CD14-positive monocyte (primary cell): ENCODE data around the gene NCK1. TPM values are rescaled to one million over a fixed set of nuclear protein-coding genes. Genes with fewer than 3 reads are reported as not detected.
"Not testable (repeated sequence)": the region's sequence is repeated elsewhere in the genome, so short reads cannot be mapped to it uniquely, and the experiment has no call there.

Source experiments
- DNase-seq, 3 donors: peaks; one replicate each; pipeline ENCODE4 v3.0.0-alpha.2; 2011 to 2022
- H2AFZ ChIP-seq: 2 replicates; pipeline ENCODE4 v1.6.0; 2012; ENCODE audit warnings: mild to moderate bottlenecking, low read depth, low read length, inconsistent platforms; ENCODE audit not compliant: insufficient read depth, poor library complexity, severe bottlenecking
- H3K27ac ChIP-seq, 2 donors: 1 replicate in 1 of 2; 2 replicates in 1 of 2; pipeline ENCODE4 v1.5.1; 2012 to 2013; ENCODE audit warnings: low read length in 2 of 2, control low read depth in 1 of 2, inconsistent platforms in 1 of 2, low read depth in 1 of 2, mild to moderate bottlenecking in 1 of 2
- H3K27me3 ChIP-seq, 2 donors: one replicate each; pipeline versions ENCODE4 v1.6.0 to v1.6.1; 2011 to 2013; ENCODE audit warnings: low read length in 2 of 2; ENCODE audit not compliant: control insufficient read depth in 2 of 2, insufficient read depth in 2 of 2
- H3K36me3 ChIP-seq, 2 donors: replicated peaks in 1 of 2; 1 replicate in 1 of 2; 2 replicates in 1 of 2; pipeline versions ENCODE4 v1.5.1 to v1.6.1; 2012 to 2013; ENCODE audit warnings: low read length in 2 of 2, control low read depth in 1 of 2, inconsistent platforms in 1 of 2, mild to moderate bottlenecking in 1 of 2; ENCODE audit not compliant: insufficient read depth in 2 of 2, control insufficient read depth in 1 of 2
- H3K4me1 ChIP-seq, 2 donors: 1 replicate in 1 of 2; 2 replicates in 1 of 2; pipeline versions ENCODE4 v1.5.1 to v1.6.1; 2012 to 2013; ENCODE audit warnings: low read length in 2 of 2, control low read depth in 1 of 2, inconsistent platforms in 1 of 2, mild to moderate bottlenecking in 1 of 2, moderate library complexity in 1 of 2; ENCODE audit not compliant: insufficient read depth in 2 of 2, control insufficient read depth in 1 of 2
- H3K4me2 ChIP-seq: replicated peaks from 2 replicates; pipeline ENCODE3; 2012; ENCODE audit warnings: low read length, moderate library complexity, mild to moderate bottlenecking; ENCODE audit not compliant: poor library complexity, severe bottlenecking; ENCODE audit errors: extremely low read depth
- H3K4me3 ChIP-seq, 3 experiments: fragments of 200-600 bp in 1 of 3; sonication (generic) in 1 of 3; replicated peaks in 1 of 3; 1 replicate in 2 of 3; 2 replicates in 1 of 3; pipeline ENCODE4 v1.5.1; 2011 to 2013; ENCODE audit warnings: low read length in 3 of 3, mild to moderate bottlenecking in 3 of 3, control low read depth in 2 of 3, low read depth in 2 of 3, inconsistent platforms in 1 of 3, moderate library complexity in 1 of 3
- H3K79me2 ChIP-seq: 2 replicates; pipeline ENCODE4 v1.6.0; 2012; ENCODE audit warnings: mild to moderate bottlenecking, control low read depth, inconsistent platforms, low read length, moderate library complexity; ENCODE audit not compliant: insufficient read depth
- H3K9ac ChIP-seq: 2 replicates; pipeline ENCODE4 v1.6.0; 2017; ENCODE audit warnings: low read length, mild to moderate bottlenecking; ENCODE audit not compliant: insufficient read depth, poor library complexity, severe bottlenecking
- H3K9me3 ChIP-seq, 2 donors: replicated peaks in 1 of 2; 1 replicate in 1 of 2; 2 replicates in 1 of 2; pipeline versions ENCODE4 v1.5.1 to v1.6.1; 2012 to 2013; ENCODE audit warnings: low read length in 2 of 2, control low read depth in 1 of 2; ENCODE audit not compliant: control insufficient read depth in 1 of 2, insufficient read depth in 1 of 2
- H4K20me1 ChIP-seq: 2 replicates; pipeline ENCODE4 v1.6.0; 2012; ENCODE audit warnings: mild to moderate bottlenecking, low read length, control low read depth, moderate library complexity; ENCODE audit not compliant: insufficient read depth
- H3K27ac Mint-ChIP-seq, 7 donors: one replicate each; pipeline ENCODE4 v1.8.0; 2020; ENCODE audit warnings: mild to moderate bottlenecking in 7 of 7, mixed read lengths in 7 of 7, moderate library complexity in 6 of 7, inconsistent platforms in 2 of 7
- H3K27me3 Mint-ChIP-seq, 3 donors: one replicate each; pipeline ENCODE4 v1.8.0; 2021 to 2022; ENCODE audit warnings: low read depth in 3 of 3, mild to moderate bottlenecking in 3 of 3, mixed read lengths in 3 of 3, moderate library complexity in 3 of 3, inconsistent platforms in 1 of 3
- H3K36me3 Mint-ChIP-seq, 2 donors: one replicate each; pipeline ENCODE4 v1.8.0; 2020; ENCODE audit warnings: mixed read lengths in 2 of 2, inconsistent platforms in 1 of 2, mild to moderate bottlenecking in 1 of 2
- H3K4me1 Mint-ChIP-seq: one replicate; pipeline ENCODE4 v1.8.0; 2020; ENCODE audit warnings: mild to moderate bottlenecking, mixed read lengths
- H3K4me3 Mint-ChIP-seq, 2 donors: one replicate each; pipeline ENCODE4 v1.8.0; 2020; ENCODE audit warnings: mild to moderate bottlenecking in 2 of 2, mixed read lengths in 2 of 2, moderate library complexity in 1 of 2
- H3K9me3 Mint-ChIP-seq, 7 donors: one replicate each; pipeline ENCODE4 v1.8.0; 2020 to 2022; ENCODE audit warnings: mixed read lengths in 7 of 7, mild to moderate bottlenecking in 6 of 7, moderate library complexity in 6 of 7, inconsistent platforms in 2 of 7
- WGBS: methylation state at CpG from one replicate; pipeline ENCODE4 v1.1.5; 2013; ENCODE audit warnings: missing lambda C conversion rate; ENCODE audit not compliant: insufficient coverage; 5-methylcytosine and 5-hydroxymethylcytosine counted together
- intact Hi-C, 2 donors: fragments of 100-400 bp; cut with micrococcal nuclease; formaldehyde crosslinking; loops; one replicate each; pipeline versions ENCODE4 v1.15.0 to v1.15.1; 2023
- polyA plus RNA-seq, 3 donors: library from polyadenylated mRNA; depleted of rRNA in 1 of 3; unstranded in 2 of 3; stranded (reverse) in 1 of 3; fragments of 300-500 nt in 2 of 3; fragments of >200 nt in 1 of 3; fragmentation: Illumina TruSeq in 2 of 3; gene quantifications; 1 replicate in 2 of 3; 2 replicates in 1 of 3; pipeline ENCODE4 v1.2.3, GENCODE V29; 2012 to 2021
- TF ChIP-seq, protein P1 (sequence below): fragments of 200-600 bp; IDR thresholded peaks from one replicate; pipeline ENCODE4 v1.8.0; 2022; ENCODE audit warnings: antibody characterized with exemption, mild to moderate bottlenecking

NCK1 gene
- polyA plus RNA-seq, 3 donors = 20.4 to 28.8 (median 22.8) TPM

DNA sequence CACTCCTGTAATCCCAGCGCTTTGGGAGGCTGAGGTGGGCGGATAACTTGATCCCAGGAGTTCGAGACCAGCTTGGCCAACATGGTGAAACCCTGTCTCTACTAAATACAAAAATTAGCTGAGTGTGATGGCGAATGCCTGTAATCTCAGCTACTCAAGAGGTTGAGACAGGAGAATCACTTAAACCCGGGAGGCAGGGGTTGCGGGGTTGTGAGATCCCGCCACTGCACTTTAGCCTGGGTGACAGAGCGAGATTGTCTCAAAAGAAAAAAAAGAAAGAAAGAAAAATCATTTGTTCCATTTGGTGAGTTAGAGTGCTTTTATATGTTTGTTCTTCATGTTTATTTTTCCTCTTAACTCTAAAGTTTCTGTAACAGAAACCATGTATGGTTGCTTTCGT, 7.3 kb downstream of the NCK1 start:
- Histone ChIP-seq H3K27ac (no peak overlapping the region), H3K9ac (no peak overlapping the region), H3K79me2 (peaks cover 100% of the 10 kb centered on the region), H3K4me2 (no peak overlapping the region), H2AFZ (no peak overlapping the region), H3K4me3 (no peak overlapping the region), H3K9me3 (peaks cover 0 to 3% of the 10 kb centered on the region in 2 donors), H3K27me3 (no peaks in the 10 kb centered on the region), H3K36me3 (peaks cover 11 to 48% of the 10 kb centered on the region in 2 donors), H4K20me1 (peaks cover 89% of the 10 kb centered on the region), H3K4me1 (no peaks in the 10 kb centered on the region)
- H3K4me3 Mint-ChIP-seq = no peak overlapping the region
- 100% methylated on average over 1 of the region's 9 CpGs for WGBS
- no peak overlapping the region for H3K27ac Mint-ChIP-seq
- TF ChIP-seq, protein P1, sequence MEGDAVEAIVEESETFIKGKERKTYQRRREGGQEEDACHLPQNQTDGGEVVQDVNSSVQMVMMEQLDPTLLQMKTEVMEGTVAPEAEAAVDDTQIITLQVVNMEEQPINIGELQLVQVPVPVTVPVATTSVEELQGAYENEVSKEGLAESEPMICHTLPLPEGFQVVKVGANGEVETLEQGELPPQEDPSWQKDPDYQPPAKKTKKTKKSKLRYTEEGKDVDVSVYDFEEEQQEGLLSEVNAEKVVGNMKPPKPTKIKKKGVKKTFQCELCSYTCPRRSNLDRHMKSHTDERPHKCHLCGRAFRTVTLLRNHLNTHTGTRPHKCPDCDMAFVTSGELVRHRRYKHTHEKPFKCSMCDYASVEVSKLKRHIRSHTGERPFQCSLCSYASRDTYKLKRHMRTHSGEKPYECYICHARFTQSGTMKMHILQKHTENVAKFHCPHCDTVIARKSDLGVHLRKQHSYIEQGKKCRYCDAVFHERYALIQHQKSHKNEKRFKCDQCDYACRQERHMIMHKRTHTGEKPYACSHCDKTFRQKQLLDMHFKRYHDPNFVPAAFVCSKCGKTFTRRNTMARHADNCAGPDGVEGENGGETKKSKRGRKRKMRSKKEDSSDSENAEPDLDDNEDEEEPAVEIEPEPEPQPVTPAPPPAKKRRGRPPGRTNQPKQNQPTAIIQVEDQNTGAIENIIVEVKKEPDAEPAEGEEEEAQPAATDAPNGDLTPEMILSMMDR = no peak
- peaks cover 0 to 3% (median 0%) of the 10 kb centered on the region in 3 donors for H3K27me3 Mint-ChIP-seq
- peaks cover 38 to 62% of the 10 kb centered on the region in 2 donors for H3K36me3 Mint-ChIP-seq
- H3K4me1 Mint-ChIP-seq = peaks cover 19% of the 10 kb centered on the region
- no peak for DNase-seq
- peaks cover 3 to 17% (median 10%) of the 10 kb centered on the region in 7 donors for H3K9me3 Mint-ChIP-seq
- intact Hi-C loops = loop anchor here (10.0 kb wide), 2 partner anchors 114 to 674 kb away; partner anchors contain the start of genes MSL2 (in 1 of the 2) and STAG1 (in 1 of the 2)

DNA sequence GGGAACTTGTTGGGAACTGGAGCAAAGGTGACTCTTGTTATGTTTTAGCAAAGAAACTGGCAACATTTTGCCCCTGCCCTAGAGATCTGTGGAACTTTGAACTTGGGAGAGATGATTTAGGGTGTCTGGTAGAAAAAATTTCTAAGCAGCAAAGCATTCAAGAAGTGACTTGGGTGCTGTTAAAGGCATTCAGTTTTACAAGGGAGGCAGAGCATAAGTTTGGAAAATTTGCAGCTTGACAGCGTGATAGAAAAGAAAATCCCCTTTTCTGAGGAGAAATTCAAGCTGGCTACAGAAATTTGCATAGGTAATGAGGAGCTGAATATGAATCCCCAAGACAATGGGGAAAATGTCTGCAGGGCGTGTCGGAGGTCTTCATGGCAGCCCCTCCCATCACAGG, 10.2 kb downstream of the NCK1 start:
- peaks cover 3 to 17% (median 10%) of the 10 kb centered on the region in 7 donors for H3K9me3 Mint-ChIP-seq
- peaks cover 11 to 48% of the 10 kb centered on the region in 2 donors for H3K36me3 ChIP-seq
- DNase-seq, H3K27ac ChIP-seq, H3K4me3 ChIP-seq, H3K4me1 ChIP-seq, H3K4me2 ChIP-seq, H3K4me3 Mint-ChIP-seq, H3K9me3 ChIP-seq, H3K27me3 Mint-ChIP-seq, intact Hi-C loops, H3K9ac ChIP-seq, H2AFZ ChIP-seq, H3K27me3 ChIP-seq: not testable (repeated sequence)
- H4K20me1 ChIP-seq = peaks cover 87% of the 10 kb centered on the region
- peaks cover 88% of the 10 kb centered on the region for H3K79me2 ChIP-seq
- H3K27ac Mint-ChIP-seq = peak overlapping the region in 3 of 7 donors; percentile 1 to 63 (median 28)
- peaks cover 37 to 59% of the 10 kb centered on the region in 2 donors for H3K36me3 Mint-ChIP-seq
- H3K4me1 Mint-ChIP-seq = peaks cover 12% of the 10 kb centered on the region
- WGBS = 100% methylated on average over 3 of the region's 3 CpGs

DNA sequence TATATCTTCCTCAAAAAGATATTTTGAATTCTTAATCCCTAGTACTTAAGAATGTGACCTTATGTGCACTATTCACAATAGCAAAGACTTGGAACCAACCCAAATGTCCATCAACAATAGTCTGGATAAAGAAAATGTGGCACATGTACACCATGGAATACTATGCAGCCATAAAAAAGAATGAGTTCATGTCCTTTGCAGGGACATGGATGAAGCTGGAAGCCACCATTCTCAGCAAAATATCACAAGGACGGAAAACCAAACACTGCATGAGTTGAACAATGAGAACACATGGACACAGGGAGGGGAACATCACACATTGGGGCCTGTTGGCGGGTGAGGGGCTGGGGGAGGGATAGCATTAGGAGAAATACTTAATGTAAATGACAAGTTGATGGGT, 17.5 kb downstream of the NCK1 start:
- WGBS = no CpG with 5 or more reads among the region's 2 CpGs
- H3K9ac ChIP-seq, DNase-seq, H3K4me2 ChIP-seq, H3K27ac ChIP-seq, H3K27me3 ChIP-seq, H3K4me3 Mint-ChIP-seq, H3K36me3 ChIP-seq, H2AFZ ChIP-seq, H3K36me3 Mint-ChIP-seq, H3K27me3 Mint-ChIP-seq, H3K4me3 ChIP-seq, intact Hi-C loops, H3K9me3 ChIP-seq, H3K9me3 Mint-ChIP-seq: not testable (repeated sequence)
- H3K4me1 Mint-ChIP-seq = peaks cover 52% of the 10 kb centered on the region
- H3K27ac Mint-ChIP-seq = peak overlapping the region in 1 of 7 donors; percentile 22
- H4K20me1 ChIP-seq = peaks cover 85% of the 10 kb centered on the region
- peaks cover 87% of the 10 kb centered on the region for H3K79me2 ChIP-seq
- H3K4me1 ChIP-seq = peaks cover 13 to 22% of the 10 kb centered on the region in 2 donors
